ENCODE data around the gene ZBED4.

The ZBED4 gene

GRCh38 chr22:49903322-49904039 lies 49.8 kb downstream of the ZBED4 start:
- DNase-seq (ENCODE audit: low read depth in 2 of 2, low spot score in 1 of 2) = no peak

- DNase-seq (ENCODE audit: low read depth in 2 of 2, low spot score in 1 of 2) = no peak
Measured at GRCh38 chr22:49904040-49904369, 50.4 kb downstream of the ZBED4 start.

GRCh38 chr22:49905465-49905864 lies 51.8 kb downstream of the ZBED4 start:
- no peak for DNase-seq (ENCODE audit: low read depth in 2 of 2, low spot score in 1 of 2)

- DNase-seq (ENCODE audit: low read depth in 2 of 2, low spot score in 1 of 2) = no peak
Measured at GRCh38 chr22:49906071-49906798, 52.6 kb downstream of the ZBED4 start.

- DNase-seq (ENCODE audit: low read depth in 2 of 2, low spot score in 1 of 2) = no peak
Measured at GRCh38 chr22:49906799-49907290, 53.2 kb downstream of the ZBED4 start.

- no peak for DNase-seq (ENCODE audit: low read depth in 2 of 2, low spot score in 1 of 2)
Measured at GRCh38 chr22:49907807-49908206, 54.2 kb downstream of the ZBED4 start.

- DNase-seq (ENCODE audit: low read depth in 2 of 2, low spot score in 1 of 2) = no peak
Measured at GRCh38 chr22:49909476-49910205, 56.0 kb downstream of the ZBED4 start.

GRCh38 chr22:49910229-49911155 lies 56.8 kb downstream of the ZBED4 start:
- no peak for DNase-seq (ENCODE audit: low read depth in 2 of 2, low spot score in 1 of 2)

GRCh38 chr22:49911881-49912625 lies 58.4 kb downstream of the ZBED4 start:
- DNase-seq (ENCODE audit: low read depth in 2 of 2, low spot score in 1 of 2) = no peak

GRCh38 chr22:49913026-49913425 lies 59.4 kb downstream of the ZBED4 start:
- no peak for DNase-seq (ENCODE audit: low read depth in 2 of 2, low spot score in 1 of 2)

- DNase-seq (ENCODE audit: low read depth in 2 of 2, low spot score in 1 of 2) = no peak
Measured at GRCh38 chr22:49913446-49913845, 59.8 kb downstream of the ZBED4 start.

GRCh38 chr22:49914256-49914655 lies 60.6 kb downstream of the ZBED4 start:
- no peak for DNase-seq (ENCODE audit: low read depth in 2 of 2, low spot score in 1 of 2)

GRCh38 chr22:49915610-49916009 lies 62.0 kb downstream of the ZBED4 start:
- no peak for DNase-seq (ENCODE audit: low read depth in 2 of 2, low spot score in 1 of 2)

- DNase-seq (ENCODE audit: low read depth in 2 of 2, low spot score in 1 of 2) = no peak
Measured at GRCh38 chr22:49916831-49917230, 63.2 kb downstream of the ZBED4 start.

GRCh38 chr22:49917974-49918910 lies 64.6 kb downstream of the ZBED4 start, which contains the start of the genes ALG12 and CRELD2:
Gene ALG12 (minus strand): TSS chr22:49918438. CDS start chr22:49913765, 4,673 bp downstream.
Gene CRELD2 (plus strand): TSS chr22:49918634. CDS start chr22:49918770, 136 bp downstream.
- DNase-seq (ENCODE audit: low read depth in 2 of 2, low spot score in 1 of 2) = peak; percentile 91 to 96

GRCh38 chr22:49918911-49919881 lies 65.6 kb downstream of the ZBED4 start:
- no peak for DNase-seq (ENCODE audit: low read depth in 2 of 2, low spot score in 1 of 2)

- no peak for DNase-seq (ENCODE audit: low read depth in 2 of 2, low spot score in 1 of 2)
Measured at GRCh38 chr22:49920859-49921258, 67.2 kb downstream of the ZBED4 start.

Data from stimulated activated CD8-positive, alpha-beta memory T cell treated with anti-CD3 and anti-CD28 coated beads, Interleukin-4, amount 100 ng/mL, for 1 hour (primary cell).